AG09319 (cell line): Measurements from ENCODE around the gene GALK1.
A peak's percentile ranks its signal among the peaks of the same experiment; 100 is the strongest.

Experiments used
- DNase-seq: peaks from one replicate; pipeline ENCODE4 v3.0.0-alpha.2; 2010; ENCODE audit warnings: low read depth; ENCODE audit errors: extremely low read depth
- CTCF ChIP-seq: IDR thresholded peaks from 2 replicates; pipeline ENCODE4 v1.5.1; 2011; ENCODE audit warnings: low read depth, mild to moderate bottlenecking, inconsistent platforms, low read length, moderate library complexity

The GALK1 gene

GRCh38 chr17:75795820-75796607 lies 31.0 kb upstream of the GALK1 start:
- TF ChIP-seq CTCF: no peak
- DNase-seq: no peak

- TF ChIP-seq CTCF: no peak
- no peak for DNase-seq
These were observed 28.5 kb upstream of the GALK1 start for GRCh38 chr17:75793460-75793859.

DNA sequence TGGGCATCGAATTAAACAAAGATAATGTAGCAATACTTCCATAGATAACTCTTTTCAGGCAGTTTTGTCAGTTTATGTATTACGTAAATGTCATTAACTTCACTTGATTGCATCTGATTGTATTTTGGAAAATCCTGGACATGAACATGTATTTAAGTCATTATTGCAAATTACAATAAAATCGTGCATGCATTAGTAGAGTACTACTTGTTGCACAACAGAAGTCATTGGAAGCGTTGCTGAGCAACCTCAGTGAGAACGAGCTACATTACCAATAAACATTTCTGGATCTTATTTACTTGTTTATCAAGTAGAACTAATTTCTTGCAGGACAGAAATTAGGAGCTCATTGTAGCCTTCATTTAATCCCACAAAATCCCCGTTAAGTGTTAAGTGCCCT lies 26.3 kb upstream of the GALK1 start:
- no peak for DNase-seq
- no peak for TF ChIP-seq CTCF

GRCh38 chr17:75785016-75785890 lies 20.3 kb upstream of the GALK1 start:
- peak; percentile 81 for DNase-seq
- TF ChIP-seq CTCF: no peak

- TF ChIP-seq CTCF: no peak
- peak; percentile 99 for DNase-seq
These were observed 19.6 kb upstream of the GALK1 start, which contains the start of gene UNK for GRCh38 chr17:75784473-75785015. Gene UNK, plus strand, starts transcription at chr17:75784806. Its CDS starts 75 bp downstream, at chr17:75784881.

DNA sequence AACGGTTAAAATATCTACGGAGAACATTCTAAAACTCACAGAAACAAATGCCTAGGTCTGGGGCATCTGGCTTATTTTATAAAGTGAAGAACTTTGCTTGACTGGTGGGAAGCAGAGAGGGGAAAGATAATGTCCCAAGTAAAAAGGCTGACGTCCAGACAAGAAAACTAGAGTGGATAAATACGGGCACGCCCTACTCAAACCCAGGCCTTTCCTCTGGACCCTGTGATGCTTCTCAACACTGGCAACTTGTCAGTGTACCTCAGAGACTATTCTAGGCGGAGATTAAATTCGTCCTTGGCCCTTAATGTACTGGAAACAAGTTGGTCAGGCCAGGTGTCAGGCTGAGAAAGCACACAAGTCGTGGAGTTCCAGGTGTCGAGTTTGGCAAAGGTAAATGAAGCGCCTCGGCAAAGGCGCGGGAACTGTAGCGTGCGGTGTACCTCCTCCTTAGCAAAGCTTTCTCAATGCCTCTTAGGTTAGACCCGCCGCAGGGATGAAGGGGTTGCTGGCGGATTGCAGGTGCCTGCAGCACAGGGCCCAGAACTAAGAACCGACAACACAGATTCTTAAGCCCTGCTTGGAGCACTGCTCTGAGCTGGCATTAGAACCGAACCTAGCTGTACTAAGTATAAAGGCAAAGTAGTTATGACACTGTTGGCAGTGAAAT lies 18.9 kb upstream of the GALK1 start:
- no peak for DNase-seq
- no peak for TF ChIP-seq CTCF
